Measurements from ENCODE around the gene SSPN.

SSPN gene

GRCh38 chr12:26188127-26188526, 7.2 kb upstream of the SSPN start:
- no peak for DNase-seq

GRCh38 chr12:26188641-26189040, 6.7 kb upstream of the SSPN start:
- DNase-seq: no peak

GRCh38 chr12:26192142-26192541, 3.2 kb upstream of the SSPN start:
- no peak for DNase-seq

- no peak for DNase-seq
Observed at GRCh38 chr12:26193539-26193938, 1.8 kb upstream of the SSPN start.

GRCh38 chr12:26195641-26196420, 458 bp downstream of the SSPN start:
- no peak for DNase-seq

GRCh38 chr12:26196421-26196716, 996 bp downstream of the SSPN start:
- DNase-seq: no peak

GRCh38 chr12:26197832-26198231, 2.5 kb downstream of the SSPN start:
- DNase-seq: no peak

- no peak for DNase-seq
Observed at GRCh38 chr12:26198742-26199141, 3.4 kb downstream of the SSPN start.

GRCh38 chr12:26203167-26203780, 7.9 kb downstream of the SSPN start:
- no peak for DNase-seq

GRCh38 chr12:26204612-26205289, 9.4 kb downstream of the SSPN start:
- DNase-seq: no peak

GRCh38 chr12:26205298-26205697, 9.9 kb downstream of the SSPN start:
- DNase-seq: no peak

- DNase-seq: no peak
Observed at GRCh38 chr12:26205941-26206340, 10.6 kb downstream of the SSPN start.

GRCh38 chr12:26211331-26211730, 16.0 kb downstream of the SSPN start:
- no peak for DNase-seq

GRCh38 chr12:26212396-26212795, 17.0 kb downstream of the SSPN start:
- DNase-seq: no peak

- DNase-seq: no peak
Observed at GRCh38 chr12:26212988-26213387, 17.6 kb downstream of the SSPN start.

- DNase-seq: no peak
Observed at GRCh38 chr12:26214121-26214520, 18.7 kb downstream of the SSPN start.

- DNase-seq: no peak
Observed at GRCh38 chr12:26219736-26220135, 24.4 kb downstream of the SSPN start.

- no peak for DNase-seq
Observed at GRCh38 chr12:26224657-26225056, 29.3 kb downstream of the SSPN start.

GRCh38 chr12:26226122-26226521, 30.7 kb downstream of the SSPN start:
- no peak for DNase-seq

- no peak for DNase-seq
Observed at GRCh38 chr12:26226629-26227360, 31.4 kb downstream of the SSPN start.

GRCh38 chr12:26227361-26227745, 32.0 kb downstream of the SSPN start:
- DNase-seq: no peak

- no peak for DNase-seq
Observed at GRCh38 chr12:26229910-26230309, 34.5 kb downstream of the SSPN start.

GRCh38 chr12:26231470-26231869, 36.1 kb downstream of the SSPN start:
- DNase-seq: no peak

GRCh38 chr12:26231921-26232320, 36.5 kb downstream of the SSPN start:
- DNase-seq: no peak
